Neural progenitor cell (in vitro differentiated cells): ENCODE measurements around the gene NCBP2L.

Source experiments
- CTCF ChIP-seq: fragments of 200-600 bp; sonication (generic); IDR thresholded peaks from 2 replicates; pipeline ENCODE4 v1.5.1; 2017; ENCODE audit warnings: antibody characterized with exemption, mild to moderate bottlenecking
- EZH2phosphoT487 ChIP-seq: fragments of 200-600 bp; sonication (generic); IDR thresholded peaks from 2 replicates; pipeline ENCODE4 v1.6.1; 2017; ENCODE audit warnings: antibody characterized with exemption

GRCh38 chrX:107750861-107751445, 26.6 kb upstream of the NCBP2L start:
- no peak for TF ChIP-seq CTCF
- no peak for TF ChIP-seq EZH2phosphoT487
